Measurements from ENCODE around the gene ERVV-1.

DNA sequence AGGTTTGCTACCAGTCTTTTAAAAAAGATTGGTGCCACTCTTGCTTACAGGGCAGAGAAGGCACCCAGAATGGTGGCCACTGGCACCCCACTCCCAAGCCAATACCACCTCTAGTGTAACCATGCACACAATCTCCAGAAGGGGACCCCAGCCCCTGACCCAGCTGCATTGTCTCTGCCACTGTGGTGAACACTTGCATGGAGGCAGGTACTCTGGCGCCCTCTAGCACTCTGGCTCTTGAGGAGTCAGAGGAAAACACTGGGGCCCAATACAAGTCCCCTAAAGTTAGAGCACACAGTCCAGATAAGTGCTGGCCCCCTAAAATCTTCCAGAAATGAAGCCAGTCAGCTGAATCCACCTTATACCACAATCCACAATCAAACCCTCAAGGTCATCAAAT is 6.0 kb downstream of the ERVV-1 start:
- TF ChIP-seq CTCF (IDR thresholded peaks at IDR 0.05) (peak in 1 of 6 experiments; percentile 2), POLR2A (IDR thresholded peaks at IDR 0.05) (no peak)

All from adrenal gland (tissue), 5 donors.